HCT116 (cell line): ENCODE measurements around the gene LDHAL6B. TPM values are rescaled to one million over a fixed set of nuclear protein-coding genes. Genes with fewer than 3 reads are reported as not detected.

Experiments
- ATAC-seq: fragments of 200-7000 bp; cut with Tn5 transposase; 2 replicates; pipeline ENCODE4 v1.9.1; 2020; ENCODE audit warnings: mild to moderate bottlenecking, moderate library complexity
- BruUV-seq: library from RNA; stranded (reverse); fragments of 400-500 nt; replicated peaks from 2 replicates; lab custom pipeline; 2021; lab: Mats Ljungman, UMichigan
- CTCF ChIA-PET: fragments of 300-600 bp; sonication (Branson Sonifier 250); formaldehyde crosslinking; loops from one replicate; lab custom pipeline; 2021; ENCODE audit warnings: antibody characterized with exemption; lab: Charles Lee
- POLR2A ChIA-PET: fragments of 300-600, 350-600 bp; sonication (Branson Sonifier 250); formaldehyde crosslinking; loops from one replicate; lab custom pipeline; 2021; ENCODE audit warnings: antibody characterized with exemption; lab: Charles Lee
- RAD21 ChIA-PET, 2 experiments: fragments of 300-600 bp; sonication (Branson Sonifier 250); formaldehyde crosslinking; loops; one replicate each; lab custom pipeline; 2023; ENCODE audit warnings: low total read pairs in 2 of 2; ENCODE audit not compliant: uncharacterized antibody in 2 of 2, unreplicated experiment in 2 of 2, low non-redundant PET in 1 of 2; lab: Charles Lee
- DNase-seq: peaks from one replicate; pipeline ENCODE4 v3.0.0-alpha.2; 2010; ENCODE audit warnings: low read depth, low spot score
- H2AFZ ChIP-seq: fragments of 200-600 bp; shearing (Covaris generic), sonication (generic); 2 replicates; pipeline ENCODE4 v1.6.1; 2017; ENCODE audit warnings: low read depth, mixed run types, mixed read lengths, antibody characterized with exemption, low read length; ENCODE audit not compliant: poor library complexity, severe bottlenecking
- H3K27ac ChIP-seq: 2 replicates; pipeline ENCODE4 v1.5.1; 2012; ENCODE audit warnings: low read depth, low read length
- H3K27me3 ChIP-seq: fragments of 200-600 bp; sonication (generic); 2 replicates; pipeline ENCODE4 v1.6.1; 2016; ENCODE audit warnings: mixed run types, low read length, mixed read lengths; ENCODE audit not compliant: insufficient read depth
- H3K36me3 ChIP-seq, 2 experiments: fragments of 200-500 bp in 1 of 2; fragments of 200-600 bp in 1 of 2; sonication (Bioruptor generic) in 1 of 2; sonication (generic) in 1 of 2; 2 replicates each; pipeline versions ENCODE4 v1.5.1 to v1.6.1; 2014 to 2016; ENCODE audit warnings: low read length in 2 of 2, inconsistent platforms in 1 of 2, mixed read lengths in 1 of 2, mixed run types in 1 of 2; ENCODE audit not compliant: insufficient read depth in 2 of 2, control insufficient read depth in 1 of 2
- H3K4me1 ChIP-seq, 2 experiments: fragments of 200-600 bp in 1 of 2; sonication (generic) in 1 of 2; 2 replicates each; pipeline versions ENCODE4 v1.5.1 to v1.6.1; 2012 to 2017; ENCODE audit warnings: low read length in 2 of 2, inconsistent platforms in 1 of 2, mild to moderate bottlenecking in 1 of 2, mixed read lengths in 1 of 2, mixed run types in 1 of 2, moderate library complexity in 1 of 2; ENCODE audit not compliant: insufficient read depth in 2 of 2, control insufficient read depth in 1 of 2
- H3K4me2 ChIP-seq: fragments of 200-600 bp; sonication (generic); 2 replicates; pipeline ENCODE4 v1.6.1; 2017; ENCODE audit warnings: mixed run types, low read length, mixed read lengths
- H3K4me3 ChIP-seq, 2 experiments: fragments of 200-600 bp in 1 of 2; sonication (generic) in 1 of 2; replicated peaks in 1 of 2; 2 replicates each; pipeline ENCODE4 v1.5.1; 2011 to 2016; ENCODE audit warnings: low read length in 2 of 2, control low read depth in 1 of 2, low read depth in 1 of 2, mild to moderate bottlenecking in 1 of 2, mixed read lengths in 1 of 2, mixed run types in 1 of 2
- H3K79me2 ChIP-seq: fragments of 200-600 bp; sonication (generic); 2 replicates; pipeline ENCODE4 v1.6.1; 2017; ENCODE audit warnings: mild to moderate bottlenecking, mixed run types, low read length, moderate library complexity, mixed read lengths; ENCODE audit not compliant: insufficient read depth
- H3K9ac ChIP-seq: fragments of 200-600 bp; sonication (generic); 2 replicates; pipeline ENCODE4 v1.6.1; 2016; ENCODE audit warnings: low read length, mixed read lengths
- H3K9me2 ChIP-seq: fragments of 200-600 bp; sonication (generic), shearing (Covaris generic); 2 replicates; pipeline ENCODE4 v1.6.1; 2017; ENCODE audit warnings: mixed run types, mild to moderate bottlenecking, moderate library complexity; ENCODE audit not compliant: insufficient read depth
- H3K9me3 ChIP-seq, 2 experiments: fragments of 200-500 bp in 1 of 2; fragments of 200-600 bp in 1 of 2; sonication (Bioruptor generic) in 1 of 2; sonication (generic) in 1 of 2; 2 replicates each; pipeline ENCODE4 v1.6.1; 2014 to 2017; ENCODE audit warnings: low read length in 2 of 2, mixed read lengths in 2 of 2, inconsistent platforms in 1 of 2, low read depth in 1 of 2, mild to moderate bottlenecking in 1 of 2, mixed run types in 1 of 2, moderate library complexity in 1 of 2; ENCODE audit not compliant: control insufficient read depth in 1 of 2, insufficient read depth in 1 of 2
- H4K20me1 ChIP-seq: fragments of 200-600 bp; sonication (generic), shearing (Covaris generic); 2 replicates; pipeline ENCODE4 v1.6.1; 2017; ENCODE audit warnings: mixed run types, mild to moderate bottlenecking, moderate library complexity; ENCODE audit not compliant: insufficient read depth
- EZH2 ChIP-seq: fragments of 200-600 bp; sonication (generic); IDR thresholded peaks from 2 replicates; pipeline ENCODE4 v1.6.1; 2017; ENCODE audit warnings: antibody characterized with exemption, mixed run types
- POLR2A ChIP-seq: IDR thresholded peaks from 2 replicates; pipeline ENCODE4 v1.7.0; 2011; ENCODE audit warnings: borderline replicate concordance; ENCODE audit not compliant: insufficient read depth, insufficient read length; ENCODE audit errors: extremely low read depth
- POLR2AphosphoS5 ChIP-seq: IDR thresholded peaks from 2 replicates; pipeline ENCODE4 v1.6.1; 2011; ENCODE audit warnings: mild to moderate bottlenecking, low read depth, low read length, moderate library complexity
- REST ChIP-seq: IDR thresholded peaks from 2 replicates; pipeline ENCODE4 v1.6.1; 2012; ENCODE audit warnings: low read depth
- SRF ChIP-seq: IDR thresholded peaks from 2 replicates; pipeline ENCODE4 v1.6.1; 2012; ENCODE audit warnings: low read depth
- ZBTB33 ChIP-seq: IDR thresholded peaks from 2 replicates; pipeline ENCODE4 v1.6.1; 2011; ENCODE audit warnings: mild to moderate bottlenecking, low read length, moderate library complexity; ENCODE audit not compliant: insufficient replicate concordance; ENCODE audit errors: extremely low read depth
- ZFX ChIP-seq: fragments of 450-650 bp; IDR thresholded peaks from 2 replicates; pipeline ENCODE4 v1.6.1; 2017
- intact Hi-C: fragments of 100-400 bp; cut with micrococcal nuclease; formaldehyde crosslinking; loops from 2 replicates; pipeline ENCODE4 v1.10.0; 2022
- total RNA-seq: library from RNA; stranded (reverse); gene quantifications from one replicate; pipeline ENCODE4 v1.2.1, GENCODE V29; 2021; ENCODE audit not compliant: unreplicated experiment

The LDHAL6B gene
- total RNA-seq, 1 experiment from 2014 or later = not detected

- ChIA-PET POLR2A (no interaction called here), CTCF (interaction anchor here (2.3 kb wide), 1 partner anchor 75 kb away, joined by 5 read pairs; no protein-coding TSS in a partner anchor), RAD21 (no interaction called here)
- DNase-seq (no peak), ATAC-seq (no peak)
- no TSS peak for BruUV-seq
- Histone ChIP-seq H3K9me3 (no peaks in the 10 kb centered on the region), H3K4me1 (peaks cover 0 to 25% of the 10 kb centered on the region in 2 experiments; a peak in 1 of 4 replicates), H3K27me3 (no peaks in the 10 kb centered on the region), H3K4me3 (no peak overlapping the region), H3K36me3 (0 out of 4 replicates have a peak, but pooled peaks cover 0 to 10% of the 10 kb centered on the region in 2 experiments), H3K27ac (no peak overlapping the region), H3K9me2 (no peaks in the 10 kb centered on the region), H3K9ac (no peak overlapping the region), H2AFZ (no peak overlapping the region), H3K79me2 (peaks cover 4% of the 10 kb centered on the region; the same call in 1 of the 2 replicates), H3K4me2 (no peak overlapping the region), H4K20me1 (no peaks in the 10 kb centered on the region)
- intact Hi-C loops = loop anchor here (5.0 kb wide), 1 partner anchor 162 kb away; no protein-coding TSS in a partner anchor
- TF ChIP-seq POLR2A = no peak
- TF ChIP-seq SRF = no peak
- no peak for TF ChIP-seq POLR2AphosphoS5
- TF ChIP-seq ZBTB33 = no peak
- no peak for TF ChIP-seq ZFX
- TF ChIP-seq REST = no peak
- TF ChIP-seq EZH2 = no peak
Observed at GRCh38 chr15:59249816-59250215, 43.2 kb downstream of the LDHAL6B start.
